CD4-positive, alpha-beta T cell (primary cell): ENCODE measurements around the gene CEP350. TPM values are rescaled to one million over a fixed set of nuclear protein-coding genes. Genes with fewer than 3 reads are reported as not detected.

Source experiments
- ATAC-seq: fragments of 200-7000 bp; cut with Tn5 transposase; one replicate; pipeline ENCODE4 v1.10.0; 2022; ENCODE audit warnings: mild to moderate bottlenecking; ENCODE audit not compliant: poor library complexity
- CTCF ChIA-PET: fragments of 350-600 bp; sonication (Branson Sonifier 250); formaldehyde crosslinking; loops from one replicate; lab custom pipeline; 2021; ENCODE audit warnings: antibody characterized with exemption, inconsistent platforms; lab: Charles Lee
- POLR2A ChIA-PET: fragments of 350-600 bp; sonication (Branson Sonifier 250); formaldehyde crosslinking; loops from one replicate; lab custom pipeline; 2021; ENCODE audit warnings: antibody characterized with exemption, inconsistent platforms; lab: Charles Lee
- DNase-seq, 14 experiments: peaks; one replicate each; pipeline ENCODE4 v3.0.0-alpha.2; 2013 to 2020; ENCODE audit warnings: mixed read lengths in 2 of 14
- H3K27ac ChIP-seq, 2 donors: one replicate each; pipeline versions ENCODE4 v1.5.1 to v1.7.0; 2013; ENCODE audit warnings: low read length in 2 of 2, low read depth in 1 of 2, mild to moderate bottlenecking in 1 of 2
- H3K27me3 ChIP-seq, 2 experiments: 1 replicate in 1 of 2; 2 replicates in 1 of 2; pipeline versions ENCODE4 v1.6.1 to v1.7.0; 2013; ENCODE audit warnings: low read length in 2 of 2, control low read depth in 1 of 2, mild to moderate bottlenecking in 1 of 2, moderate library complexity in 1 of 2; ENCODE audit not compliant: insufficient read depth in 2 of 2, control insufficient read depth in 1 of 2
- H3K36me3 ChIP-seq: one replicate; pipeline ENCODE4 v1.6.1; 2013; ENCODE audit warnings: low read length, control low read depth; ENCODE audit not compliant: insufficient read depth
- H3K4me1 ChIP-seq: one replicate; pipeline ENCODE4 v1.6.1; 2013; ENCODE audit warnings: low read length, control low read depth; ENCODE audit not compliant: insufficient read depth
- H3K4me3 ChIP-seq: one replicate; pipeline ENCODE4 v1.5.1; 2013; ENCODE audit warnings: mild to moderate bottlenecking, low read length, moderate library complexity
- H3K9me3 ChIP-seq, 2 experiments: 1 replicate in 1 of 2; 2 replicates in 1 of 2; pipeline versions ENCODE4 v1.6.1 to v1.7.0; 2013; ENCODE audit warnings: low read length in 2 of 2, mild to moderate bottlenecking in 2 of 2, control low read depth in 1 of 2, moderate library complexity in 1 of 2; ENCODE audit not compliant: control insufficient read depth in 1 of 2, insufficient read depth in 1 of 2
- H3K27ac Mint-ChIP-seq: one replicate; pipeline ENCODE4 v1.8.0; 2020; ENCODE audit warnings: mixed read lengths
- H3K27me3 Mint-ChIP-seq: one replicate; pipeline ENCODE4 v1.8.0; 2021; ENCODE audit warnings: mixed read lengths
- H3K36me3 Mint-ChIP-seq: one replicate; pipeline ENCODE4 v1.8.0; 2021; ENCODE audit warnings: low read depth, mixed read lengths
- H3K4me1 Mint-ChIP-seq: one replicate; pipeline ENCODE4 v1.8.0; 2021; ENCODE audit warnings: low read depth, mixed read lengths
- H3K4me3 Mint-ChIP-seq: one replicate; pipeline ENCODE4 v1.8.0; 2020; ENCODE audit warnings: mild to moderate bottlenecking, mixed read lengths
- H3K9me3 Mint-ChIP-seq: one replicate; pipeline ENCODE4 v1.8.0; 2020; ENCODE audit warnings: mixed read lengths
- CTCF ChIP-seq: fragments of 200-600 bp; IDR thresholded peaks from one replicate; pipeline ENCODE4 v1.8.0; 2022; ENCODE audit warnings: antibody characterized with exemption, mild to moderate bottlenecking
- intact Hi-C, 2 experiments: fragments of 100-400 bp; cut with DNase I in 1 of 2; cut with micrococcal nuclease in 1 of 2; formaldehyde crosslinking; loops; one replicate each; pipeline versions ENCODE4 v1.15.1 to v1.9.0; 2023 to 2025; cut with DNase I, micrococcal nuclease
- total RNA-seq, 174 experiments: library from RNA in 2 of 174; stranded (reverse) in 2 of 174; gene quantifications; one replicate each; pipeline ENCODE4 v1.2.3 and lab custom pipeline; 2021 to 2026

CEP350 gene
- total RNA-seq, 2 experiments from 2014 or later, result 45.5 to 51.4 TPM

GRCh38 chr1:180071759-180072158, 117.1 kb downstream of the CEP350 start:
- POLR2A ChIA-PET, result no interaction called here
- DNase-seq (no peak), ATAC-seq (no peak)
- Histone ChIP-seq H3K4me3 (no peak overlapping the region), H3K4me1 (no peaks in the 10 kb centered on the region), H3K27ac (no peak overlapping the region), H3K9me3 (no peaks in the 10 kb centered on the region), H3K27me3 (no peaks in the 10 kb centered on the region), H3K36me3 (peaks cover 73% of the 10 kb centered on the region)
- Mint-ChIP-seq H3K36me3 (peaks cover 84% of the 10 kb centered on the region), H3K27me3 (no peaks in the 10 kb centered on the region), H3K4me1 (no peaks in the 10 kb centered on the region), H3K4me3 (no peak overlapping the region), H3K9me3 (no peaks in the 10 kb centered on the region), H3K27ac (no peak overlapping the region)
- TF ChIP-seq CTCF, result no peak
- CTCF ChIA-PET, result interaction anchor here (1.6 kb wide), 1 partner anchor 20 kb away, joined by 3 read pairs; no protein-coding TSS in a partner anchor
- intact Hi-C loops, result no loop called here

GRCh38 chr1:180080439-180080838, 125.8 kb downstream of the CEP350 start:
- no peak overlapping the region for H3K27ac ChIP-seq
- no peak overlapping the region for H3K4me3 ChIP-seq
- no peak for TF ChIP-seq CTCF
- no peak for DNase-seq
- H3K4me1 ChIP-seq, result no peaks in the 10 kb centered on the region
- Mint-ChIP-seq H3K27me3 (no peaks in the 10 kb centered on the region), H3K4me3 (no peak overlapping the region), H3K4me1 (no peaks in the 10 kb centered on the region), H3K36me3 (peaks cover 76% of the 10 kb centered on the region), H3K27ac (no peak overlapping the region), H3K9me3 (no peaks in the 10 kb centered on the region)
- H3K9me3 ChIP-seq, result no peaks in the 10 kb centered on the region
- intact Hi-C loops, result no loop called here
- ChIA-PET POLR2A (no interaction called here), CTCF (no interaction called here)
- ATAC-seq, result no peak
- H3K36me3 ChIP-seq, result peaks cover 66% of the 10 kb centered on the region
- H3K27me3 ChIP-seq, result no peaks in the 10 kb centered on the region

GRCh38 chr1:180081474-180081873, 126.9 kb downstream of the CEP350 start:
- no peak for ATAC-seq
- no peaks in the 10 kb centered on the region for H3K9me3 ChIP-seq
- no peak overlapping the region for H3K4me3 Mint-ChIP-seq
- TF ChIP-seq CTCF, result no peak
- H3K27me3 ChIP-seq, result no peaks in the 10 kb centered on the region
- no peaks in the 10 kb centered on the region for H3K27me3 Mint-ChIP-seq
- intact Hi-C loops, result no loop called here
- peaks cover 63% of the 10 kb centered on the region for H3K36me3 ChIP-seq
- no peaks in the 10 kb centered on the region for H3K4me1 Mint-ChIP-seq
- H3K9me3 Mint-ChIP-seq, result no peaks in the 10 kb centered on the region
- H3K36me3 Mint-ChIP-seq, result peaks cover 76% of the 10 kb centered on the region
- no peaks in the 10 kb centered on the region for H3K4me1 ChIP-seq
- ChIA-PET POLR2A (no interaction called here), CTCF (no interaction called here)
- H3K27ac Mint-ChIP-seq, result no peak overlapping the region
- no peak overlapping the region for H3K27ac ChIP-seq
- no peak for DNase-seq
- H3K4me3 ChIP-seq, result no peak overlapping the region
